ENCODE data around the gene MAP4K2.
"Not testable (repeated sequence)": the region's sequence is repeated elsewhere in the genome, so short reads cannot be mapped to it uniquely, and the experiment has no call there.

Gene MAP4K2

GRCh38 chr11:64803158-64803845, at the start of gene MAP4K2:
Gene MAP4K2 (minus strand): TSS chr11:64803214. CDS start chr11:64803149, 65 bp downstream.
- peak; percentile 81 to 83 for DNase-seq (ENCODE audit: low read depth in 2 of 2)

- no peak for DNase-seq (ENCODE audit: low read depth in 2 of 2)
These were observed 48.9 kb upstream of the MAP4K2 start for GRCh38 chr11:64851831-64852351.

GRCh38 chr11:64850979-64851567, 48.1 kb upstream of the MAP4K2 start:
- DNase-seq (ENCODE audit: low read depth in 2 of 2) = peak; percentile 56 to 71

- no peak for DNase-seq (ENCODE audit: low read depth in 2 of 2)
These were observed 46.8 kb upstream of the MAP4K2 start for GRCh38 chr11:64849598-64850356.

- no peak for DNase-seq (ENCODE audit: low read depth in 2 of 2)
These were observed 46.0 kb upstream of the MAP4K2 start for GRCh38 chr11:64848826-64849597.

GRCh38 chr11:64848214-64848825, 45.3 kb upstream of the MAP4K2 start:
- DNase-seq (ENCODE audit: low read depth in 2 of 2) = no peak

- DNase-seq (ENCODE audit: low read depth in 2 of 2) = peak; percentile 81
These were observed 44.1 kb upstream of the MAP4K2 start for GRCh38 chr11:64846998-64847666.

- DNase-seq (ENCODE audit: low read depth in 2 of 2) = not testable (repeated sequence)
These were observed 42.7 kb upstream of the MAP4K2 start for GRCh38 chr11:64845776-64846129.

GRCh38 chr11:64845129-64845775, 42.2 kb upstream of the MAP4K2 start:
- DNase-seq (ENCODE audit: low read depth in 2 of 2) = no peak

GRCh38 chr11:64844330-64845128, 41.5 kb upstream of the MAP4K2 start, which contains the start of gene CDC42BPG:
Gene CDC42BPG (minus strand): TSS chr11:64844653. CDS start chr11:64844569, 84 bp downstream.
- peak in 1 of 2 donors; percentile 61 for DNase-seq (ENCODE audit: low read depth in 2 of 2)

GRCh38 chr11:64843686-64844329, 40.8 kb upstream of the MAP4K2 start:
- DNase-seq (ENCODE audit: low read depth in 2 of 2) = no peak

- no peak for DNase-seq (ENCODE audit: low read depth in 2 of 2)
These were observed 40.1 kb upstream of the MAP4K2 start for GRCh38 chr11:64842851-64843685.

GRCh38 chr11:64842366-64842759, 39.3 kb upstream of the MAP4K2 start:
- no peak for DNase-seq (ENCODE audit: low read depth in 2 of 2)

GRCh38 chr11:64841592-64842365, 38.8 kb upstream of the MAP4K2 start:
- DNase-seq (ENCODE audit: low read depth in 2 of 2) = no peak

GRCh38 chr11:64839887-64840782, 37.1 kb upstream of the MAP4K2 start:
- DNase-seq (ENCODE audit: low read depth in 2 of 2) = no peak

- no peak for DNase-seq (ENCODE audit: low read depth in 2 of 2)
These were observed 36.3 kb upstream of the MAP4K2 start for GRCh38 chr11:64839335-64839734.
